GM21825 (cell line): Measurements from ENCODE around the gene MYL6B.
"Not testable (repeated sequence)": the region's sequence is repeated elsewhere in the genome, so short reads cannot be mapped to it uniquely, and the experiment has no call there.

Experiments
- ATAC-seq: cut with Tn5 transposase; IDR thresholded peaks from one replicate; pipeline ENCODE4 v1.9.1; 2021; ENCODE audit warnings: mild to moderate bottlenecking, moderate library complexity; ENCODE audit not compliant: unreplicated experiment

The MYL6B gene

DNA sequence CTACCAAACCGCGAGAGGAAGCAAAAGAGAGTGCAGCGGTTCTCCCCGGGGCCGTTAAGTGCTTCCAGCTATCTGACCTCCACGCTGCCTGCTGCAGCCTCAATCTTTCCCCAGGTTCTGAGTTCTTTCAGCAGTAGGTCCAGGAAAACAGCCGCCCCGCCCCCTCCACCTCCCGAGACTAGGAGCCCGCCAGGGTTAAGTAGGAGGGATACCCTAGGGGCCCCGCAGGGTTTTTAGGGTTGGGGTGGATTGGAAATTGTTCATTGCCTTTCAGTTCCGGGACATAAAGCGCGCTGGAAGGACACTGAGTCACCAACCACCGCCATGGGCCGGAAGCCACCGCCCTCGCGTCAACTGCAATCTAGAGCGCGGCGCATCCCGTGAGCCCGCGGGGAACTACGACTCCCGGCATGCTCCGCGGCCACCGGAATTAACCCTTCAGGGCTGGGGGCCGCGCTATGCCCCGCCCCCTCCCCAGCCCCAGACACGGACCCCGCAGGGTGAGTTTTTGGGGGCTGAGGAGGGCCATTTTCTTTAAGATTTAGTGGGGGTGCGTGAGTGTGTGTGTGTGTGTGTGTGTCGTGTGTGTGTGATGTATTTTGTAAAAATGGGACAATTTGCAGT, at the start of gene MYL6B:
Gene MYL6B (plus strand): TSS at position 456 of the 624 bp plus-strand sequence. CDS start 1,332 bp downstream, outside the sequence.
- ATAC-seq = peak; percentile 84

DNA sequence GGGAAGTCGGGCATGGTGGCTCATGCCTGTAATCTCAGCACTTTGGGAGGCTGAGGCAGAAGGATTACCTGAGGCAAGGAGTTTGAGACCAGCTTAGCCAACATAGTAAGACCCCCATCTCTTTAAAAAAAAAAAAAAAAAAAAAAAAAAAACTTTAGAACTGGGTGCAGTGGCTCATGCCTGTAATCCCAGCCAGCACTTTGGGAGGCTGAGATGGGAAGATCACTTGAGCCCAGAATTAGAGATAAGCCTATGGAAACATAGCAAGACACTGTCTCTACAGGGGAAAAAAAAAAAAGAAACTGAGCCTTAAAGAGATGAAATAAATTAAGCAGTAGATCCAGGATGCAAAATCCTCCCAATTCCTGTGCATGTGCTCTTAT, 49.7 kb upstream of the MYL6B start:
- ATAC-seq = no peak

DNA sequence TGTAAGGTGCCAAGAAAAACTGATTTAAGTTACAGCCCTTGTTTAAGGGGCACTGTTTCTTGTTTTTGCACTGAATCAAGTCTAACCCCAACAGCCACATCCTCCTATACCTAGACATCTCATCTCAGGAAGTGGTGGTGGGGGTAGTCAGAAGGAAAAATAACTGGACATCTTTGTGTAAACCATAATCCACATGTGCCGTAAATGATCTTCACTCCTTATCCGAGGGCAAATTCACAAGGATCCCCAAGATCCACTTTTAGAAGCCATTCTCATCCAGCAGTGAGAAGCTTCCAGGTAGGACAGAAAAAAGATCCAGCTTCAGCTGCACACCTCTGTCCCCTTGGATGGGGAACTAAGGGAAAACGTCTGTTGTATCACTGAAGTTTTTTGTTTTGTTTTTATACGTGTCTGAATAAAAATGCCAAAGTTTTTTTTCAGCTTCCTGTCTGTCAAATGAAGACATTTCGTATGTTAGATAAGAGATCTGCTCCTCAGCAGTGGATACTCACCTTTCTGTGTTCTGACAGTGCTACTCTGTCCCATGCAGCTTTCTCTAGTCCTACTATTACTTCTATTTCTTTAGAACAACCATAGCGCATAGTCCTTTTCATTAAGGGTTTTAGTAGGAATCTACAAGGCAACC, 49.2 kb upstream of the MYL6B start:
- no peak for ATAC-seq

DNA sequence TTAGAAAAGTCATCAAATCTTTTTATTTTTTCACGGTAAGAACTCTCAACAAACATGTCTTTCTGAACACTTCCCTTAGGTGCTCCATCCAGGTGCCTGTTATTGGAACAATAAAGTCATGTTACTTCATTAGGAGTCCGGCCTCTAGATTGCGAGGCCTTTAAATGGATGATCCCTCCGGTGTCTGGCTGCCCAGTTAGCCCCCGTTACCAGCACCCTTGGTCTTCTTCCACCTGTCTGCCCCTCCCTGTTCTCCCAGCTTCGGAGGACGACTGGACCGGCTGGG, 48.6 kb upstream of the MYL6B start:
- ATAC-seq = no peak

DNA sequence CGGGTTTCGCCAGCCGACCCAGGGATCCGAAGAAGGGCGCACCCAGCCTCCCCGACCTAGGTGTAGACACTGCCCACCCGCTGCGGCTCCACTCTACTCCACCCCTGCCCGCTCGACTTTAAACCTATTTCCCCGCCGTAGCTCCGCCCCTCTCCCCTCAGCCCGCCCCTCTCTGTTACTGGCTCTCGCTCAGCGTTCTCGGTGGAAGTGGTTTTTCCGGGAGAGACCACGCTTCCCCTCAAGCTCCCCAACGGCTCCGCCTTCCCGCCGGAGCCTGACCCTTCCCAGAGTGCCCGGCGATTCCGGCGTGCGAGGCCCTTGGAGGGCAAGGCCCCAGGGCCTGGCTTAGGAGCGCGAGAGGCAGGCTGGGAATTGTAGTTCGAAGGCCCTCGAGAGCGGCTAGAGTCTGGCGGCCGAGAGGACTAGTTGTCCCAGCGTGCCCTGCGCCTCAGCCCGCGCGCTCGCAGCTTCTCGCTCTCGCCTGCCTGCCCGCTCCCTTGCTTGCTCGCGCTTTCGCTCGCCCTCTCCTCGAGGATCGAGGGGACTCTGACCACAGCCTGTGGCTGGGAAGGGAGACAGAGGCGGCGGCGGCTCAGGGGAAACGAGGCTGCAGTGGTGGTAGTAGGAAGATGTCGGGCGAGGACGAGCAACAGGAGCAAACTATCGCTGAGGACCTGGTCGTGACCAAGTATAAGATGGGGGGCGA, 48.1 kb upstream of the MYL6B start, which contains the start of gene PA2G4:
Gene PA2G4 (plus strand): TSS at position 451 of the 706 bp plus-strand sequence. CDS start 179 bp downstream, at position 630.
- ATAC-seq = peak; percentile 91

DNA sequence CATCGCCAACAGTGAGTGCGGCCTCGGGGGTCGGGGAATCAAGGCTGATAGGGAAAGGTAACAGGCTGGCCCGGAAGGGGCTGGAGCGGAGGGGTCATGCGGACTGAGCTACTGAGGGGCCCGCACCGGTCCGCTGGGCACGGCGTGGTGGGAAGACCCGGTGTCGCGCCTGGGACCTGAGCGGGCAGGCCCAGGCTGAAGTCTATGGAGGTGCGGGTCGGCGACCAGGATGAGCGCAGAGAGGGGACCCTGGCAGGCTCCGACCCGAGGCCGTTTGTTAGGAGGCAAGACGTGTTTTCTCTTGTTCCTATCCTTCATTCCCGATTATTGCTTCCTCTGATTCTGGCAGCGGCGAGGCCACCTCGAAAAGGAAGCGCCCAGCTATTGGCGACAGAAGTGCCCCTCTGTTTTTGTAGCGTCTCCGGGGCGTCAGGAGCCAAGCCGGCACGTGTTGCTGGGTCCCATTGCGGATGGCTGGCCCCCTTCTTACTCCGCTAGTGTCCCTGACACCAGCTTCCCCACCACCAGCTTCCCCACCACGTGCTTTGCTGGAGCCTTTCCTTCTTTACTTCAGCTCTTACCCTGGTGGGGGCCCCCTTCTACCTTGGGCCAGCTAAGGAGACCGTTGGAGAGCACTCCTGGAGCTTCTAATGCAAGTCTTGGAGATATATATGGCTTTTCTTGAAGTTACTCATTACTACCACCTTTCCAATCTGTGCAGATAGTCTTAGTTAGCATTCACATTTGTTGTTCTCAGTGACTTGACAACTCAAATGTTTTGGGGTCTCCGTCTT, 47.4 kb upstream of the MYL6B start:
- peak; percentile 16 for ATAC-seq

DNA sequence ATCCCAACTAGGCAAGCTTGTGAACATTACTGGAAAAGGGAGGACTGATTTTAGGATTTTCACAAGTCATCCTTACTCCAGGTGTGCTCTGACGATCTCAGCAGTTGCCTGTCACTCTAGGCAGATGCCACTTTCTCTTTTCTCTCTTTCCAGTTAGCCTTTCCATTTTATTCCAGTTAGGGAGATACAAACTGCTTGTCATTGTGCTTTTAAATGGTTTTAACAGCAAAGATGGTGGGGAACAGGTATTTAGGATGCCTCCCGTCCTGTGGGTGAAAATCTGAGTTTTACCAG, 46.8 kb upstream of the MYL6B start:
- no peak for ATAC-seq

DNA sequence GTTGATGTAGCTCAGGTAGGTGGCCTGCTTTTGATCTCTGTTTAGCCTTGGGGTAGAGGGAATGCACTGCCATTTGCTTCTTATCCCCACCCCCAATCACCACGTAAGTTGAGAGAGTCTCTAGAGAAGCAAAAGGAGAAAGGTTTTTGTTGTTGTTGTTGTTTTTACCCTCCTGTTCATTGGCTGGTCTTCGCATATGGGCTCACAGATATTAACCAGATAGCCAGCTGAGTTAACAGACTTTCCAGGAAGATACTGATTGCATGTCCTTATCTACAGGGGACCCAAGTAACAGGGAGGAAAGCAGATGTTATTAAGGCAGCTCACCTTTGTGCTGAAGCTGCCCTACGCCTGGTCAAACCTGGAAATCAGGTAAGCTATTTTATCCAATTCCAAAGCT, 45.1 kb upstream of the MYL6B start:
- ATAC-seq = no peak

DNA sequence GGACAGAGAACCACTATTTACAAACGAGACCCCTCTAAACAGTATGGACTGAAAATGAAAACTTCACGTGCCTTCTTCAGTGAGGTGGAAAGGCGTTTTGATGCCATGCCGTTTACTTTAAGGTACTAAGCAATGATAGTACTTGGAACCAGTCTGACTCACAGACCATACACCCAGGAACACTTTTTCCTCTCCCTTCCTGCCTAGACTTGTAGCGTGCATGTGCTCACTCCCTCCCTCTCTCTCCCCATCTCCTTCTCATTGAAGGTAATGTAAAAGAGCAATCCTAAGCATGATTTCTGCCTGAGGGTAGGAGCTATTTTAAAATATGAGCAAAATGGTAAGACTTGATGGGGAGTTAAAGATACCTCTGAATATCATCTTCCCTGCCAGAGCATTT, 41.8 kb upstream of the MYL6B start:
- no peak for ATAC-seq

DNA sequence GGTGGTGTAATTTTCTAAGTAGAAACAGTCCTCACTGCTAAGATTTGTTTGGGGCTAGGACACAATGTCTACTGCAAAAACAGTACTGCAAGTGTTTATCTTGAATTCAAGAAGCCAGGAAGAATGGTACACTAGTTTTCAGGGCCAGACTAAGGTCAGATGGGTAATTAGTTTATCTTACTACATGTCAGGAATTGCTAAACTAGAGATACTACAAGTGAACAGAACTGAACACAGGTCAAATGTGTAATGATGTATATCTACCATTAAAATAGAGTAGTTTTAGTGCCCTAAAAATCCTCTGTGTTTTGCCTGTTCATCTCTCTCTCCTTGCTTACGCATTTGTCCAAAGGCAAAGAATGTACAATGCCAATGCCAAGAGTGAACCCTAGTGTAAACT, 38.3 kb upstream of the MYL6B start:
- no peak for ATAC-seq

DNA sequence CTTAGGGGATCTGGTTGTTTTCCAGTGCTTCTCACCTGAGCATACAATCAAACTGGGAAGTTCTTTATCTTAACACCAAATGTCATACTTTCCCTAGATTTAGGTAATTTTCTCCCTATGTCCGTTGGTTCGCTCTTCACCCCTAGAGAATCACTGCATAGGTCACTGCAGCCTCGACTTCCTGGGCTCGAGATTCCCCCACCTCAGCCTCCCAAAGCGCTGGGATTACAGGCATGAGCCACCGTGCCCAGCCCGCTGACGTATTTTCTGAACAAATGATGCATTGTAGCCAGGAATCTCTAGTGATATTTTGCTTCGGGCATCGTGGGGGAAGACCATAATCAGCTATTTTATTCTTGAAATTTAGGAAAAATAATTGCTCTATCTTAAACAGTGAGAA, 37.1 kb upstream of the MYL6B start:
- ATAC-seq = no peak

DNA sequence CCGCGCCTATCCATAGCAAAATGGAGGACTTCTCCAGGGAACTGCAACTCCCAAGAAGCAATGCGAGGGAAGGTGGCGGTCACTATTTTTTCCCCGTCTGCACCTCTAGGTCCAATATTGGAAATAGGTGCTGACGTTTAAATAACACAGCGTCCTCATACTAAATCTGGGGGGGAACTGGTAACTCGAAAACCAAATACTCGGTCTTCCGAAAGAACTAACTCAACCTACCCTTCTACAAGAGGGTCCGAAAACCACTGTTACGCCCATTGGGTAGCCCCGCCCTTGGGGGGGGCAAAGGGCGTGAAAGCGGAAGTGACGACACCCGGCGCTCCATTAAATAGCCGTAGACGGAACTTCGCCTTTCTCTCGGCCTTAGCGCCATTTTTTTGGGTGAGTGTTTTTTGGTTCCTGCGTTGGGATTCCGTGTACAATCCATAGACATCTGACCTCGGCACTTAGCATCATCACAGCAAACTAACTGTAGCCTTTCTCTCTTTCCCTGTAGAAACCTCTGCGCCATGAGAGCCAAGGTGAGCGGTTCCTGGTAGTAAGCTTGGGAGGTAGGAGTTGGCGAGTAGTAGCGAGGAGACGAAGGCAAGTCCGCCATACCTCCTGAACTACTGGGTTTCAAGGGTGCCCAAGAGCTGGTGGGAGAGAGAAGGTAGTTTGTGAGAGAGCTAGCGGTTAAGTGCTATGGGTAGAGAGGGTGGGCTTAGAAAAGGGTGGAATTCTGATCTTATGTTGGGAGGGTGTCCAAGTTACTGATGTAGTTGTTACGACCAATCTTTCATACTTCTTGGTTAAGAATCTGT, 35.9 kb upstream of the MYL6B start, which contains the start of gene RPL41:
Gene RPL41 (plus strand): TSS at position 367 of the 815 bp plus-strand sequence.
- peak; percentile 42 for ATAC-seq

DNA sequence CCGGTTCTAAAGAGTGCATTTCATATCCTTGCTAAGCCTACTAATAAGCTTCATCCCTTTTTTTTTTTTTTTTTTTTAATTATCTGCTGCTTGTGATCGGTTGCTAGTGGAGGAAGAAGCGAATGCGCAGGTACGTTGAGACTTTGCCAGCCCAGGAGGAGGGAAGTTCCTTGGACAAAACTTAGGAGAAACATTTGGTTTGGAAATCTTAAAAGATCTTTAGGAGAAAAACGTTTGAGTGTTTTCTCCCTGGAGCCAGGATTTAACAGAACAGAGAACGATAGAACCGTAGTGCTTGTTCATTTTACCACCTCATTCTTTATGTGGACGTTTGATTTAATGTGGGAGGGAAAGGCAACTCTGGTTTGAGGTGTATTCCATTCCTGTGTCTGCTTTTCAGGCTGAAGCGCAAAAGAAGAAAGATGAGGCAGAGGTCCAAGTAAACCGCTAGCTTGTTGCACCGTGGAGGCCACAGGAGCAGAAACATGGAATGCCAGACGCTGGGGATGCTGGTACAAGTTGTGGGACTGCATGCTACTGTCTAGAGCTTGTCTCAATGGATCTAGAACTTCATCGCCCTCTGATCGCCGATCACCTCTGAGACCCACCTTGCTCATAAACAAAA, 35.2 kb upstream of the MYL6B start:
- not testable (repeated sequence) for ATAC-seq

DNA sequence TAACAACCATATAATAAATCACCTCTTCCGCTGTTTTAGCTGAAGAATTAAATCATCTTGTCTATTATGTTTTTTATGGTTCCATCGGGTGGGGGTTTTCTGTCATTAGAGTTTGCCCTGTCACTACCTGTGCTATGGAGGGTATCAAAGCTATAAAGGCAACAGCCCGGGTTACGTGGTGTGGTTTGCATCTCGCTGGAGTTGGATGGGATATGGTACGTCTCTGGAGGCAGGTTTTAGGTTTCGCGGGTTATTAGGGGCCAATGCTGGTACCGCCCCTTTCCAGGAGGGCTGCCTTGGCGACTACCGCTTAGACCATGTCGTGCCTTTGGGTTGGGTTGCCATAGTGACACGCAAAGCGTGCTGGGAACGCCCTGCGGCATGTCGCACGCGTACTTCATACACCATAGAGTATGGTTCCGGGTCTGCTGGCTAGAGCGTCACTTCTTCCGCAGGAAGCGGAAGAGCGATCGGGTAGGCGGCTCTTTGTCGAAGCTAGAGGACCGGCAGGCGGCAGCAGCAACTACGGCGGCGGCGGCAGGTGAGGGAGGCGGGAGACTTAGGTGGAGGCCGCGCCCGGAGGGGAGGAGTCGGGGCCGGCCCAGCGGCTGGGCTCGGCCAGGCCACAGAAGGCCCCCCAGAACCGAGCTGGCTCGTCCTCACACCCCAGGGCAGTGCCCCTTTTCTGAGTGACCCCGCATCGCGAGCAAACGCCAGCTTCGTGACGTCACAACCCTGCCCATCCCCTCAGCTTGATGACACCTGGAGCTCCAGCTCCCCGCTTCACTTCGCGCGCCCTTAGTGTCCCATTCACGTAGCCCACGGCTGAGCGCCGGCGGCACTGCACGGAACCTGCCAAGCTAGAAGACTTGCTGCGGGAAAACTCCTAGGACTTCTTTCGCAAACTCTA, 34.4 kb upstream of the MYL6B start, which contains the start of gene ZC3H10:
Gene ZC3H10 (plus strand): TSS at position 489 of the 910 bp plus-strand sequence. CDS start 2,297 bp downstream, outside the sequence.
- peak; percentile 80 for ATAC-seq

DNA sequence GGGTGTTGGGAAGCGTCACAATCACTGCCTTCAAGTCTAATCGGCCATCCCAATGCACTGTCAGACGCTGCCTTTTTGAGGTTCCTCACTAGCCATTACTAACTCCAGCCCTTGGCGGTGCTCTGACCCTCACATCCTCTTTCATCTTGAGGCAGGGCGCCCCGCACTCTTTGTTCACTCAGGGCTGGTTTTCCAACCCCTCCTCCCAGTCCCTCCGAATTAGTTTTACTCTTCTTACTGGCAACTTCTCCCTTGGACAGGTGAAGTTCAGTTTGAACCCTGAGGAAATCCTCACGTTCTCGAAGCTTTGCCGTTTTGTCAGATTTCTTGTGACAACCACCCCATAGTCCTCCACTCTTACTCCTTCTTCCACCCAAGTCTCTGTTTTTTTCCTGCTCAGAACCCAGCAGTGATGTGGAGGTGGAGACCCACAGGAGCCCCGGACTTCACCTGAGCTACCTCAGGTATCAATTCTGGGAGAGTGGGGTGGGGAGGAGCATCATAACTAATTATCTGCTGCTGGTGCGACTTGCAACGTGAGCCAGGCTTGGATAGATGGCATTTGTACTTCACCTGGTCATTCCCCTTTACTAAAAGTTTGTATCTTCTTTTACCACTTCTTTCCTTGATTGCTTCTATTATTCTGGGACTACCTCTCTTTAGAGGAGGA, 33.6 kb upstream of the MYL6B start:
- peak; percentile 7 for ATAC-seq

DNA sequence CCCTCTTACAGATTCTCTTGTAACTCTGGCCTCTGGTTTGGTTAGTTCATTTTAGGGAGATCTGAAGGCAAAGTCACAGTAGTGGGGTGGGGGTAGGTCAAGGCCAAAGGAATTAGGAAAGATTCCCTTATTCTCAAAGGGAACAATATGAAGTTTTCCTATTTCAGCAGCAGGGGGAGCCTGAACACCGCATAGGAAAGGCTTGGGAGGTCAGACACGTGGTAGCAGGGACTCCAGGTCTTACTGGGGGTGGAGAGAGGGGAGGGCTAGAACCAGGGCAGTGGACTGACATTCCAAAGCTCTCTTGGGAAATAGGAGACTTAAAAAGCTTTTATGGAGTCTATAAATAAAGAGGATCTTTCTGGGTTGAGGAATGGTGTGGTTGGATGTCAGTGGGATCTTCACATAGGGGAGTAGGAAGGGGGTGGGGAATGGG, 33.0 kb upstream of the MYL6B start:
- ATAC-seq = no peak

DNA sequence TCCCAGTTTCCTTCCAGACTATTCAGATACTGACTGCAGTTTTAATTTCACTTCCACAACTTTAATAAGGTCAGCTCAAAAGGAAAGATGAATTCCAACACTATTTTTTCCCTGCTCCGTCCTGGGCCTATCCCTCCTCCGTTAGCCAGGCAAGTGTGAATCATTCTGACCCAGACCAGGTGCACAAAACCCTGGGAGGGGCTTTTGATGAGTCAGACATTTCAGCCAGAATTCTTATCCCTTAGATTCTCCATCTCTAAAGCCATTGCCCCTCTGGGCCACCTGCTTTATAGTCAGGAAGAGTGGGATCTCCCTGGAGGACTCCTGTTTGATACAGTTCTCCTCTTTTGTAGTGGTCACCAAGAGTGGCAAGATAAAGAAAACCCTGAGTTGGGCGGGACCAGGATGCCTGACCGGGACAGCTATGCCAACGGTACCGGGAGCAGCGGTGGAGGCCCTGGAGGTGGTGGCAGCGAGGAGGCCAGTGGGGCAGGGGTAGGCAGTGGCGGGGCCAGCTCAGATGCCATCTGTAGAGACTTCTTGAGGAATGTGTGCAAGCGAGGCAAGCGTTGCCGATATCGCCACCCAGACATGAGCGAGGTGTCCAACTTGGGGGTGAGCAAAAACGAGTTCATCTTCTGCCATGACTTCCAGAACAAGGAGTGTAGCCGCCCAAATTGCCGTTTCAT, 32.1 kb upstream of the MYL6B start:
- no peak for ATAC-seq
